ENCODE results near the gene A3GALT2. TPM values are rescaled to one million over a fixed set of nuclear protein-coding genes. Genes with fewer than 3 reads are reported as not detected.

A3GALT2 gene
- not detected for total RNA-seq
- long read RNA-seq, donor 1, partial matches to known transcripts: 0 of 1 reads
- long read RNA-seq, donor 1, other reads (novel, unspliced or antisense): 1 of 1 reads
- long read RNA-seq, donor 2: 0 reads

GRCh38 chr1:33320619-33321165 lies at the start of gene A3GALT2:
Gene A3GALT2 (minus strand): TSS chr1:33321098. CDS start chr1:33321098, 0 bp downstream.
- H3K36me3 ChIP-seq (ENCODE audit: low read depth): peaks cover 11% of the 10 kb centered on the region
- no peaks in the 10 kb centered on the region for H3K9me3 ChIP-seq
- no peak within 1 kb of the TSS for H3K4me3 ChIP-seq
- DNase-seq (no peak), ATAC-seq (no peak)
- intact Hi-C loops (cut with DNase I, micrococcal nuclease): no loop called here
- no peak for TF ChIP-seq CTCF (IDR thresholded peaks at IDR 0.05)
- H3K4me1 ChIP-seq (ENCODE audit: low read depth): no peaks in the 10 kb centered on the region

GRCh38 chr1:33370301-33370700 lies 49.4 kb upstream of the A3GALT2 start:
- no peaks in the 10 kb centered on the region for H3K36me3 ChIP-seq (ENCODE audit: low read depth)
- H3K9me3 ChIP-seq: no peaks in the 10 kb centered on the region
- no peak overlapping the region for H3K4me3 ChIP-seq
- TF ChIP-seq CTCF (IDR thresholded peaks at IDR 0.05): no peak
- DNase-seq: no peak
- no peak for ATAC-seq
- H3K4me1 ChIP-seq (ENCODE audit: low read depth): no peaks in the 10 kb centered on the region
- intact Hi-C loops (cut with DNase I, micrococcal nuclease): loop anchor here in 1 of 2 donors (10.0 kb wide), 1 partner anchor 94 kb away; no protein-coding TSS in a partner anchor

- intact Hi-C loops (cut with DNase I, micrococcal nuclease): loop anchor here (5.0 to 10.0 kb wide), 2 partner anchors 72 to 95 kb away; no protein-coding TSS in a partner anchor
- no peak for TF ChIP-seq CTCF (IDR thresholded peaks at IDR 0.05)
- Histone ChIP-seq H3K9me3 (no peaks in the 10 kb centered on the region), H3K4me1 (ENCODE audit: low read depth) (no peaks in the 10 kb centered on the region), H3K4me3 (no peak overlapping the region), H3K36me3 (ENCODE audit: low read depth) (no peaks in the 10 kb centered on the region)
- ATAC-seq (no peak), DNase-seq (no peak)
These were observed 48.9 kb upstream of the A3GALT2 start for GRCh38 chr1:33369764-33370163.

GRCh38 chr1:33369081-33369480 lies 48.2 kb upstream of the A3GALT2 start:
- H3K9me3 ChIP-seq: no peaks in the 10 kb centered on the region
- no peak overlapping the region for H3K4me3 ChIP-seq
- ATAC-seq (no peak), DNase-seq (no peak)
- no peaks in the 10 kb centered on the region for H3K4me1 ChIP-seq (ENCODE audit: low read depth)
- TF ChIP-seq CTCF (IDR thresholded peaks at IDR 0.05): no peak
- intact Hi-C loops (cut with DNase I, micrococcal nuclease): loop anchor here (5.0 kb wide), 1 partner anchor 72 kb away; no protein-coding TSS in a partner anchor
- no peaks in the 10 kb centered on the region for H3K36me3 ChIP-seq (ENCODE audit: low read depth)

- ATAC-seq (no peak), DNase-seq (no peak)
- Histone ChIP-seq H3K4me1 (ENCODE audit: low read depth) (no peaks in the 10 kb centered on the region), H3K36me3 (ENCODE audit: low read depth) (no peaks in the 10 kb centered on the region), H3K4me3 (no peak overlapping the region), H3K9me3 (no peaks in the 10 kb centered on the region)
- TF ChIP-seq CTCF (IDR thresholded peaks at IDR 0.05): no peak
- intact Hi-C loops (cut with DNase I, micrococcal nuclease): loop anchor here (5.0 kb wide), 1 partner anchor 71 kb away; no protein-coding TSS in a partner anchor
These were observed 47.5 kb upstream of the A3GALT2 start for GRCh38 chr1:33368431-33368830.

Measured in mucosa of descending colon (tissue), 3 donors.